Stimulated activated CD4-positive, alpha-beta T cell treated with anti-CD3 and anti-CD28 coated beads, Interleukin-4, amount 100 ng/mL, for 4 hours (primary cell): ENCODE results near the gene PRDM1.
"Not testable (repeated sequence)": the region's sequence is repeated elsewhere in the genome, so short reads cannot be mapped to it uniquely, and the experiment has no call there.

Experiments used
- DNase-seq, 2 experiments: peaks; one replicate each; pipeline ENCODE4 v3.0.0-alpha.2; 2020

The PRDM1 gene

GRCh38 chr6:106142876-106143431, 56.8 kb downstream of the PRDM1 start:
- no peak for DNase-seq

GRCh38 chr6:106143665-106144064, 57.5 kb downstream of the PRDM1 start:
- DNase-seq, result no peak

- DNase-seq, result no peak
These were observed 59.0 kb downstream of the PRDM1 start for GRCh38 chr6:106145144-106145543.

GRCh38 chr6:106145741-106146227, 59.6 kb downstream of the PRDM1 start:
- DNase-seq, result no peak

GRCh38 chr6:106146852-106147351, 60.8 kb downstream of the PRDM1 start:
- DNase-seq, result no peak

- DNase-seq, result no peak
These were observed 61.3 kb downstream of the PRDM1 start for GRCh38 chr6:106147476-106147875.

GRCh38 chr6:106149472-106150069, 63.4 kb downstream of the PRDM1 start:
- no peak for DNase-seq

- not testable (repeated sequence) for DNase-seq
These were observed 66.3 kb downstream of the PRDM1 start for GRCh38 chr6:106152476-106152875.

- no peak for DNase-seq
These were observed 66.8 kb downstream of the PRDM1 start for GRCh38 chr6:106152952-106153351.

GRCh38 chr6:106154326-106154725, 68.2 kb downstream of the PRDM1 start:
- DNase-seq, result no peak

- DNase-seq, result no peak
These were observed 69.2 kb downstream of the PRDM1 start for GRCh38 chr6:106155219-106155830.

GRCh38 chr6:106156413-106156812, 70.3 kb downstream of the PRDM1 start:
- DNase-seq, result no peak

GRCh38 chr6:106156863-106157262, 70.7 kb downstream of the PRDM1 start:
- DNase-seq, result no peak

GRCh38 chr6:106158816-106159215, 72.7 kb downstream of the PRDM1 start:
- no peak for DNase-seq
